Fibroblast of lung (primary cell): Measurements from ENCODE around the gene URI1. TPM values are rescaled to one million over a fixed set of nuclear protein-coding genes. Genes with fewer than 3 reads are reported as not detected.

Experiments used
- DNase-seq, 2 donors: peaks; one replicate each; pipeline versions ENCODE4 v3.0.0 to v3.0.0-alpha.2; 2010; ENCODE audit warnings: low read depth in 2 of 2
- H2AFZ ChIP-seq: 2 replicates; pipeline ENCODE4 v1.5.1; 2012; ENCODE audit warnings: low read length, control low read depth, inconsistent platforms
- H3K27ac ChIP-seq: 2 replicates; pipeline ENCODE4 v1.5.1; 2011; ENCODE audit warnings: low read length, control low read depth; ENCODE audit not compliant: insufficient read depth
- H3K27me3 ChIP-seq: 2 replicates; pipeline ENCODE4 v1.5.1; 2011; ENCODE audit warnings: mild to moderate bottlenecking, low read length; ENCODE audit not compliant: control insufficient read depth, insufficient read depth
- H3K36me3 ChIP-seq: 2 replicates; pipeline ENCODE4 v1.5.1; 2011; ENCODE audit warnings: low read length; ENCODE audit not compliant: control insufficient read depth, insufficient read depth
- H3K4me1 ChIP-seq: 2 replicates; pipeline ENCODE4 v1.5.1; 2011; ENCODE audit warnings: low read length; ENCODE audit not compliant: control insufficient read depth, insufficient read depth; ENCODE audit errors: extremely low read depth
- H3K4me2 ChIP-seq: 2 replicates; pipeline ENCODE4 v1.5.1; 2011; ENCODE audit warnings: low read length, control low read depth; ENCODE audit not compliant: insufficient read depth; ENCODE audit errors: extremely low read depth
- H3K4me3 ChIP-seq, 4 experiments: fragments of 200-600 bp in 1 of 4; sonication (generic) in 1 of 4; replicated peaks in 1 of 4; 2 replicates each; pipeline ENCODE4 v1.5.1; 2011 to 2016; ENCODE audit warnings: low read length in 4 of 4, low read depth in 3 of 4, mild to moderate bottlenecking in 3 of 4, control low read depth in 2 of 4, inconsistent platforms in 1 of 4, mixed read lengths in 1 of 4; ENCODE audit not compliant: insufficient read depth in 1 of 4; ENCODE audit errors: control extremely low read depth in 1 of 4
- H3K79me2 ChIP-seq: 2 replicates; pipeline ENCODE4 v1.5.1; 2012; ENCODE audit warnings: mild to moderate bottlenecking, low read length, inconsistent platforms; ENCODE audit not compliant: control insufficient read depth, insufficient read depth
- H3K9ac ChIP-seq: 2 replicates; pipeline ENCODE4 v1.5.1; 2011; ENCODE audit warnings: mild to moderate bottlenecking, low read length, control low read depth; ENCODE audit not compliant: insufficient read depth
- H3K9me3 ChIP-seq: 2 replicates; pipeline ENCODE4 v1.5.1; 2012; ENCODE audit warnings: low read depth, low read length; ENCODE audit not compliant: control insufficient read depth, insufficient read depth
- H4K20me1 ChIP-seq: 2 replicates; pipeline ENCODE4 v1.5.1; 2011; ENCODE audit warnings: low read length; ENCODE audit not compliant: control insufficient read depth, insufficient read depth; ENCODE audit errors: extremely low read depth
- EZH2 ChIP-seq: IDR thresholded peaks from 2 replicates; pipeline ENCODE4 v1.5.1; 2012; ENCODE audit warnings: low read length, control low read depth, mild to moderate bottlenecking; ENCODE audit errors: missing control alignments
- polyA plus RNA-seq, 2 donors: library from polyadenylated mRNA; depleted of rRNA in 1 of 2; stranded (reverse) in 1 of 2; unstranded in 1 of 2; fragments of >200 nt; gene quantifications; 2 replicates each; pipeline ENCODE4 v1.2.1, GENCODE V29; 2011 to 2012; ENCODE audit warnings: missing spikeins in 1 of 2
- total RNA-seq: library from RNA; depleted of rRNA; stranded (reverse); fragments of >200 nt; gene quantifications from 2 replicates; pipeline ENCODE4 v1.2.1, GENCODE V29; 2014
- TF ChIP-seq, protein P1 (sequence below), 2 donors: IDR thresholded peaks in 1 of 2; conservative IDR thresholded peaks in 1 of 2; 1 replicate in 1 of 2; 2 replicates in 1 of 2; pipeline ENCODE4 v1.5.1; 2011 to 2012; ENCODE audit warnings: low read length in 2 of 2, control low read depth in 1 of 2, inconsistent platforms in 1 of 2, low read depth in 1 of 2, mild to moderate bottlenecking in 1 of 2

Gene URI1
- total and polyA plus RNA-seq, 2 donors (not counting 1 experiment from before 2014, with no cell fraction given): 62.6 to 77.4 TPM

DNA sequence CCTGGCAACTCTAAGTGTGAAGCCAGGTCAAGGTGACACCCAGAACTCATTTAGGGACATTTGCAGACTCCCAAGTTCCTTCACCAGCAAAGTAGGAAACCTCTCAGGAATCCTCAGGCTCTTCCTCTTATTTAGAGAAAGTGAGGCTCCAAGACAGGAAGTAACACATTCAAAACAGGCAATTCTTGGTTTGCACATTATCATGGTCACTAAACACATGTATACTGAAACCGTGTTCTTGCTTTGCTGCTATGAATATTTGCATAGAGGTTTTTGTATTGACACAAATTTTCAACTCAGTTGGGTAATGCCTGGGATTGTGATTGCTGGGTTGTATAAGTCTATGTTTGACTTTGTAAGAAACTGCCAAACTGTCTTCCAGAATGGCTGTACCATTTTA lies 13.2 kb upstream of the URI1 start:
- Histone ChIP-seq H3K27ac (no peak overlapping the region), H3K4me3 (no peak overlapping the region), H2AFZ (no peak overlapping the region), H3K79me2 (no peaks in the 10 kb centered on the region), H3K9me3 (no peaks in the 10 kb centered on the region), H4K20me1 (no peaks in the 10 kb centered on the region), H3K9ac (no peak overlapping the region), H3K27me3 (no peaks in the 10 kb centered on the region), H3K36me3 (no peaks in the 10 kb centered on the region), H3K4me1 (no peaks in the 10 kb centered on the region), H3K4me2 (no peak overlapping the region)
- TF ChIP-seq, protein P1, sequence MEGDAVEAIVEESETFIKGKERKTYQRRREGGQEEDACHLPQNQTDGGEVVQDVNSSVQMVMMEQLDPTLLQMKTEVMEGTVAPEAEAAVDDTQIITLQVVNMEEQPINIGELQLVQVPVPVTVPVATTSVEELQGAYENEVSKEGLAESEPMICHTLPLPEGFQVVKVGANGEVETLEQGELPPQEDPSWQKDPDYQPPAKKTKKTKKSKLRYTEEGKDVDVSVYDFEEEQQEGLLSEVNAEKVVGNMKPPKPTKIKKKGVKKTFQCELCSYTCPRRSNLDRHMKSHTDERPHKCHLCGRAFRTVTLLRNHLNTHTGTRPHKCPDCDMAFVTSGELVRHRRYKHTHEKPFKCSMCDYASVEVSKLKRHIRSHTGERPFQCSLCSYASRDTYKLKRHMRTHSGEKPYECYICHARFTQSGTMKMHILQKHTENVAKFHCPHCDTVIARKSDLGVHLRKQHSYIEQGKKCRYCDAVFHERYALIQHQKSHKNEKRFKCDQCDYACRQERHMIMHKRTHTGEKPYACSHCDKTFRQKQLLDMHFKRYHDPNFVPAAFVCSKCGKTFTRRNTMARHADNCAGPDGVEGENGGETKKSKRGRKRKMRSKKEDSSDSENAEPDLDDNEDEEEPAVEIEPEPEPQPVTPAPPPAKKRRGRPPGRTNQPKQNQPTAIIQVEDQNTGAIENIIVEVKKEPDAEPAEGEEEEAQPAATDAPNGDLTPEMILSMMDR (conservative IDR thresholded peaks at IDR 0.05 in 1 of 2, IDR thresholded peaks at IDR 0.05 in 1 of 2; ENCODE audit: low read depth in 1 of 2, low read length in 2 of 2): no peak
- no peak for TF ChIP-seq EZH2
- no peak for DNase-seq

DNA sequence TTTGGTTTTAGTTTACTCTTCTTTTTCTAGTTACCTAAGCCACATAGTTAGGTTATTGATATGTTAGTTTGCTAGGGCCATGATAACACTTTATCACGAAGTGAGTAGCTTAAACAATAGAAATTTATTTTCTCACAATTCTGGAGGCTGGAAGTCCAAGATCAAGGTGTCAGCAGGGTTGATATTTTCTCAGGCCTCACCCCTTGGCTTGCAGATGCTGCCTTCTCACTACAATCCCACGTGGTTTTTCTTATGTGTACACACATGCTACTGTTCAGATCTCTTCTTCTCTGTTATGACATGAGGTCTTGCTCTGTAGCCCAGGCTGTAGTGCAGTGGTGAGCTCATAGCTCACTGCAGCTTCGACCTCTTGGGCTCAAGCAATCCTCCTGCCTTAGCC lies 7.8 kb upstream of the URI1 start:
- H3K27me3 ChIP-seq: no peaks in the 10 kb centered on the region
- H3K36me3 ChIP-seq: no peaks in the 10 kb centered on the region
- H3K4me2 ChIP-seq: no peak overlapping the region
- H3K9ac ChIP-seq: no peak overlapping the region
- H2AFZ ChIP-seq: no peak overlapping the region
- no peak for DNase-seq
- no peak overlapping the region for H3K4me3 ChIP-seq
- H3K79me2 ChIP-seq: no peaks in the 10 kb centered on the region
- H4K20me1 ChIP-seq: no peaks in the 10 kb centered on the region
- TF ChIP-seq EZH2: no peak
- TF ChIP-seq, protein P1 (conservative IDR thresholded peaks at IDR 0.05 in 1 of 2, IDR thresholded peaks at IDR 0.05 in 1 of 2; ENCODE audit: low read depth in 1 of 2, low read length in 2 of 2): no peak
- H3K4me1 ChIP-seq: no peaks in the 10 kb centered on the region
- H3K9me3 ChIP-seq: no peaks in the 10 kb centered on the region
- no peak overlapping the region for H3K27ac ChIP-seq

DNA sequence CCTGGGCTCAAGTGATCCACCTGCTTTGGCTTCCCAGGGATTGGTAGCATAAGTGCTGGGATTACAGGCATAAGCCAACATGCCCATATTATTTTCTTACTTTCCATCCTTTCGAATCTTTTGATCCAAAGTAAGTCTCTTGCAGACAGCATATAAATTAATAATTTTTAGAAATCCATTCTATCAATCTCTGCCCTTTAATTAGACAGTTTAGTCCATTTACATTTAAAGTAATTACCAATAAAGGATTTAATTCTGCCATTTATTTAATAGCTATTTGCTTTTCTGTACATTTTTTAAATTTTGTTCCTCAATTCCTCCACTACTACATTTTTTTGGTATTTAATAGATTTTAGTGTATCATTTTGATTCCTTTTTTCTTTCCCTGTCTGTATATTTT lies 7.3 kb upstream of the URI1 start:
- no peaks in the 10 kb centered on the region for H3K27me3 ChIP-seq
- H3K4me3 ChIP-seq: no peak overlapping the region
- no peaks in the 10 kb centered on the region for H3K79me2 ChIP-seq
- no peak overlapping the region for H3K4me2 ChIP-seq
- no peak for TF ChIP-seq EZH2
- TF ChIP-seq, protein P1 (conservative IDR thresholded peaks at IDR 0.05 in 1 of 2, IDR thresholded peaks at IDR 0.05 in 1 of 2; ENCODE audit: low read depth in 1 of 2, low read length in 2 of 2): no peak
- no peak overlapping the region for H2AFZ ChIP-seq
- no peaks in the 10 kb centered on the region for H3K36me3 ChIP-seq
- no peaks in the 10 kb centered on the region for H4K20me1 ChIP-seq
- H3K9me3 ChIP-seq: no peaks in the 10 kb centered on the region
- no peaks in the 10 kb centered on the region for H3K4me1 ChIP-seq
- H3K9ac ChIP-seq: no peak overlapping the region
- no peak overlapping the region for H3K27ac ChIP-seq
- no peak for DNase-seq
